Activated CD4-positive, alpha-beta T cell treated with anti-CD3 and anti-CD28 coated beads for 48 hours (primary cell): Measurements from ENCODE around the gene CYP39A1.
A peak's percentile ranks its signal among the peaks of the same experiment; 100 is the strongest.
"Not testable (repeated sequence)": the region's sequence is repeated elsewhere in the genome, so short reads cannot be mapped to it uniquely, and the experiment has no call there.

Experiments used
- DNase-seq: peaks from one replicate; pipeline ENCODE4 v3.0.0-alpha.2; 2020

The CYP39A1 gene

GRCh38 chr6:46648869-46649492 lies 3.6 kb downstream of the CYP39A1 start:
- DNase-seq = no peak

GRCh38 chr6:46648108-46648507 lies 4.5 kb downstream of the CYP39A1 start:
- not testable (repeated sequence) for DNase-seq

- DNase-seq = no peak
Measured at GRCh38 chr6:46645265-46645664, 7.4 kb downstream of the CYP39A1 start.

GRCh38 chr6:46642928-46643751 lies 9.5 kb downstream of the CYP39A1 start:
- peak; percentile 17 for DNase-seq

GRCh38 chr6:46638650-46639049 lies 14.0 kb downstream of the CYP39A1 start:
- no peak for DNase-seq

- DNase-seq = no peak
Measured at GRCh38 chr6:46637933-46638332, 14.7 kb downstream of the CYP39A1 start.

- no peak for DNase-seq
Measured at GRCh38 chr6:46637145-46637544, 15.5 kb downstream of the CYP39A1 start.

- no peak for DNase-seq
Measured at GRCh38 chr6:46635462-46635861, 17.2 kb downstream of the CYP39A1 start.

GRCh38 chr6:46632053-46632452 lies 20.6 kb downstream of the CYP39A1 start:
- no peak for DNase-seq

GRCh38 chr6:46629691-46630090 lies 22.9 kb downstream of the CYP39A1 start:
- DNase-seq = no peak

- DNase-seq = no peak
Measured at GRCh38 chr6:46628976-46629375, 23.6 kb downstream of the CYP39A1 start.

- DNase-seq = no peak
Measured at GRCh38 chr6:46628498-46628897, 24.1 kb downstream of the CYP39A1 start.

GRCh38 chr6:46626976-46627375 lies 25.6 kb downstream of the CYP39A1 start:
- DNase-seq = no peak

GRCh38 chr6:46626228-46626909 lies 26.2 kb downstream of the CYP39A1 start:
- DNase-seq = no peak

- no peak for DNase-seq
Measured at GRCh38 chr6:46618726-46619125, 33.9 kb downstream of the CYP39A1 start.

GRCh38 chr6:46612645-46613044 lies 40.0 kb downstream of the CYP39A1 start:
- DNase-seq = no peak

- no peak for DNase-seq
Measured at GRCh38 chr6:46610862-46611553, 41.6 kb downstream of the CYP39A1 start.

GRCh38 chr6:46606338-46606737 lies 46.3 kb downstream of the CYP39A1 start:
- no peak for DNase-seq

GRCh38 chr6:46605091-46605797 lies 47.4 kb downstream of the CYP39A1 start:
- no peak for DNase-seq

GRCh38 chr6:46598215-46598614 lies 54.4 kb downstream of the CYP39A1 start:
- no peak for DNase-seq

GRCh38 chr6:46592740-46593139 lies 59.9 kb downstream of the CYP39A1 start:
- DNase-seq = no peak

GRCh38 chr6:46592046-46592445 lies 60.6 kb downstream of the CYP39A1 start:
- no peak for DNase-seq

GRCh38 chr6:46590765-46591164 lies 61.9 kb downstream of the CYP39A1 start:
- no peak for DNase-seq
